ENCODE measurements around the gene SLC10A3.

Gene SLC10A3

DNA sequence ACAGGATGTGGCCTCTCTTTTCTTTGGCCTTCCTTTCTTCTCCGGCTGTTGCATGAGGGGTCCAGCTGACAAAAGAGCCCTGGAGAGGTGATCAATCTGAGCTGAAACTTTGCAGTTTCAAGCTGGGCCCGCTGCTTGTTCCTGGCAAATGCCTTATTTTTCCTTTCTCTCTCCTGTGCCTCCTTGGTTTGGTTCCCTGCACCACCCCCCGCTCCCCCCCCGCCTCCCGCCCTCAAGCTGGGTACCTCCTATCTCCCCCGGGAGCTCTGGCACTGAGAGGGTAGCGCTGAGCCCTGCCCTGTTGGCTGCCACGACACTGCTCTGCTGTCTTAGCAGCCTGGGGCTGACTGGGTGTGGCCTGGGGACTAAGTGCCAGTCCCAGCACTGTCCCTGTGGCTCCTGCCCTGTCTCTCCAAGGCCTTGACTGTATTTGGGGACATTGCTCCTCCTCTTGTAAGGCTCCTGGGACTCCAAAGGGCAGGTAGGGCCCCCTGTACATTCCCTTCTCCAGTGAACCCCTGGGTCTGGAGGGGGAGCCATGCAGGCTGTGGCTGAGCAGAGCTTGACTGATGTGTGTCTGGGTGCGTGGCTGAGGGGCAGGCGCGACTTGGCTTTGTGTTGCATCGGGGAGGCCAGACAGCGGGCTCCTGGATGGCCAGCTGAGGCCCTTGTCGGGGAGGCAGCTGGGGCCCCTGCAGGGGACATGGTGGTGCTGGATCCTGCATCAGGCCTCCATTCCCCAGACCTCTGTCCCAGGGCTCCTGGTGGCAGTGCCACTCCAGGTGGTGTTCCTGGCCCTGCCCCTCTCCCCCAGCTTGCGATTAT is 31.3 kb downstream of the SLC10A3 start (continued):
- TF ChIP-seq SETDB1 (IDR thresholded peaks at IDR 0.05; ENCODE audit: insufficient read length, low read length) (no peak), SCRT1 (tag by site-specific recombination; IDR thresholded peaks at IDR 0.05; ENCODE audit: borderline replicate concordance) (0 out of 2 replicates have a peak, but pooled peaks have one; percentile 1), ZNF132 (tag by site-specific recombination; IDR thresholded peaks at IDR 0.05; ENCODE audit: borderline replicate concordance) (no peak), ZNF560 (tag by site-specific recombination; IDR thresholded peaks at IDR 0.05; ENCODE audit: borderline replicate concordance) (no peak), ZNF114 (tag by site-specific recombination; IDR thresholded peaks at IDR 0.05) (no peak), FEZF1 (tag by site-specific recombination; IDR thresholded peaks at IDR 0.05) (no peak), ZSCAN16 (tag by site-specific recombination; IDR thresholded peaks at IDR 0.05) (no peak), HOXA7 (CRISPR knock-in tag; IDR thresholded peaks at IDR 0.05; ENCODE audit: borderline replicate concordance) (no peak), ZNF248 (tag by site-specific recombination; IDR thresholded peaks at IDR 0.05) (no peak)
- TF ChIP-seq, protein P1, sequence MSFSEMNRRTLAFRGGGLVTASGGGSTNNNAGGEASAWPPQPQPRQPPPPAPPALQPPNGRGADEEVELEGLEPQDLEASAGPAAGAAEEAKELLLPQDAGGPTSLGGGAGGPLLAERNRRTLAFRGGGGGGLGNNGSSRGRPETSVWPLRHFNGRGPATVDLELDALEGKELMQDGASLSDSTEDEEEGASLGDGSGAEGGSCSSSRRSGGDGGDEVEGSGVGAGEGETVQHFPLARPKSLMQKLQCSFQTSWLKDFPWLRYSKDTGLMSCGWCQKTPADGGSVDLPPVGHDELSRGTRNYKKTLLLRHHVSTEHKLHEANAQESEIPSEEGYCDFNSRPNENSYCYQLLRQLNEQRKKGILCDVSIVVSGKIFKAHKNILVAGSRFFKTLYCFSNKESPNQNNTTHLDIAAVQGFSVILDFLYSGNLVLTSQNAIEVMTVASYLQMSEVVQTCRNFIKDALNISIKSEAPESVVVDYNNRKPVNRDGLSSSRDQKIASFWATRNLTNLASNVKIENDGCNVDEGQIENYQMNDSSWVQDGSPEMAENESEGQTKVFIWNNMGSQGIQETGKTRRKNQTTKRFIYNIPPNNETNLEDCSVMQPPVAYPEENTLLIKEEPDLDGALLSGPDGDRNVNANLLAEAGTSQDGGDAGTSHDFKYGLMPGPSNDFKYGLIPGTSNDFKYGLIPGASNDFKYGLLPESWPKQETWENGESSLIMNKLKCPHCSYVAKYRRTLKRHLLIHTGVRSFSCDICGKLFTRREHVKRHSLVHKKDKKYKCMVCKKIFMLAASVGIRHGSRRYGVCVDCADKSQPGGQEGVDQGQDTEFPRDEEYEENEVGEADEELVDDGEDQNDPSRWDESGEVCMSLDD (tag by site-specific recombination; IDR thresholded peaks at IDR 0.05), result no peak

DNA sequence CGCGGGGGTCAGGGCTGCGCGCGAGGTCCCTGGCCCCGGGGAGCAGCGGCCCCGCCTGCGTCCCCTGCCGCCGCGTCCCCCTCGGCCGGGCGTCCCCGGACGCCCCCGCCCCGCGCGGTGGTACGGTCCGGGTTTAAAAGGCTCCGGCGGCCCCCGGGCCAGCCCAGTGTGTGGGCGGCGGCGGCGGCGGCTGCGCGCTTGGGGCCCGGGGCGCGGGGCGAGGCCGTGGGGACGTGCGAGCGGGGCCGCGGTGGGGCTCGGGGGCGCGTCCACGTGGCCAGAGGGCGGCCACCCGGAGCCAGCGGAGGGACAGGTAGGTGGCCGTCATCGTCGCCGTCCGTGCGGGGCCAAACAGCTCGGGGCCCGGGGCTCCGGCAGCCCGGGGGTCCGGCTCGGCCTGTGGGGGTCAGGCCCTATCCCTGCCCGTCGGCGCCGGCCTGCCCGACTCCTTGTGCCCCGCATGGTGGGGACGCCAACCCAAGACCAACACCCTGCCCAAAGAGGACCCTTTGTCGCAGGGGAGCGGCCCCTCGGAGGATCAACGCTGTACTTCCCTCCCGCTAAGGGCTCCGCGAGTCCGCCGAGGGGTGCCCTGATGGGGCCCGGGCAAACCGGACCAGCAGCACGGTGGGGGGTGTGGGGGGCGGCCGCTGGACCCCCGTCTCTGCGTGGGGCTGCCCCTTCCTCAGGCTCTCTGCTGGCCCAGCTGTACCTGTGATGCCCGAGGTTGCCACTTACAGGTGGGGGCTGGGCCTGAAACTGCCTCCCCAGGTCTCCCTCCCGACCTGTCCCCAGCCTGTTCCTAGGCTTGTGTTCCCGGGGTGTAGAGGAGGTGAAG is 32.1 kb downstream of the SLC10A3 start, which contains the start of gene PLXNA3:
TSS of gene PLXNA3 (plus strand) at position 166 of the 838 bp plus-strand sequence. CDS start 1,903 bp downstream, outside the sequence.
- ChIA-PET POLR2A (interaction anchor here (0.6 to 2.8 kb wide), 16 partner anchors 13 to 88 kb away, joined by 3 to 15 read pairs (median 4); partner anchors contain the start of genes LAGE3, RPL10, SLC10A3 and UBL4A), CTCF (no interaction called here)
- peak within 1 kb of the TSS; percentile 70 for H3K4me3 ChIP-seq (ENCODE audit: low read depth, low read length)
- H3K4me1 ChIP-seq (ENCODE audit: control insufficient read depth, insufficient read depth, low read length), result no peaks in the 10 kb centered on the region
- no peaks in the 10 kb centered on the region for H3K9me3 ChIP-seq (ENCODE audit: control insufficient read depth, insufficient read depth, low read depth, low read length)
- peaks cover 0 to 33% of the 10 kb centered on the region in 2 experiments; a peak in 2 of 3 replicates for H3K36me3 ChIP-seq (ENCODE audit: control insufficient read depth in 2 of 2, insufficient read depth in 1 of 2, low read length in 2 of 2)
- peak within 1 kb of the TSS; percentile 75 for H3K27ac ChIP-seq (ENCODE audit: extremely low read depth, low read depth, low read length)
- TF ChIP-seq GLIS2 (tag by site-specific recombination; IDR thresholded peaks at IDR 0.05) (peak; percentile 93), ZFP41 (tag by site-specific recombination; IDR thresholded peaks at IDR 0.05; ENCODE audit: borderline replicate concordance) (no peak), ZBTB48 (tag by site-specific recombination; IDR thresholded peaks at IDR 0.05) (peak; percentile 61; the same call in 1 of the 2 replicates), ZNF266 (tag by site-specific recombination; IDR thresholded peaks at IDR 0.05; ENCODE audit: low read depth) (no peak), HOXD13 (CRISPR knock-in tag; IDR thresholded peaks at IDR 0.05; ENCODE audit: borderline replicate concordance) (no peak), ZNF175 (tag by site-specific recombination; IDR thresholded peaks at IDR 0.05) (no peak), ZBTB8A (tag by site-specific recombination; IDR thresholded peaks at IDR 0.05) (0 out of 2 replicates have a peak, but pooled peaks have one; percentile 11), GLIS1 (tag by site-specific recombination; IDR thresholded peaks at IDR 0.05) (peak; percentile 52; the same call in 1 of the 2 replicates), SCRT2 (tag by site-specific recombination; IDR thresholded peaks at IDR 0.05) (peak; percentile 90), ZNF223 (tag by site-specific recombination; IDR thresholded peaks at IDR 0.05) (no peak), ZBTB7A (tag by site-specific recombination; IDR thresholded peaks at IDR 0.05; ENCODE audit: low read depth) (0 out of 2 replicates have a peak, but pooled peaks have one; percentile 26), ZIC2 (tag by site-specific recombination; IDR thresholded peaks at IDR 0.05) (peak; percentile 34; the same call in 1 of the 2 replicates)
- TF ChIP-seq, protein P1 (tag by site-specific recombination; IDR thresholded peaks at IDR 0.05), result peak; percentile 78; the same call in 1 of the 2 replicates
- TF ChIP-seq, protein P2, sequence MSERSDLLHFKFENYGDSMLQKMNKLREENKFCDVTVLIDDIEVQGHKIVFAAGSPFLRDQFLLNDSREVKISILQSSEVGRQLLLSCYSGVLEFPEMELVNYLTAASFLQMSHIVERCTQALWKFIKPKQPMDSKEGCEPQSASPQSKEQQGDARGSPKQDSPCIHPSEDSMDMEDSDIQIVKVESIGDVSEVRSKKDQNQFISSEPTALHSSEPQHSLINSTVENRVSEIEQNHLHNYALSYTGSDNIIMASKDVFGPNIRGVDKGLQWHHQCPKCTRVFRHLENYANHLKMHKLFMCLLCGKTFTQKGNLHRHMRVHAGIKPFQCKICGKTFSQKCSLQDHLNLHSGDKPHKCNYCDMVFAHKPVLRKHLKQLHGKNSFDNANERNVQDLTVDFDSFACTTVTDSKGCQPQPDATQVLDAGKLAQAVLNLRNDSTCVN (tag by site-specific recombination; optimal IDR thresholded peaks at IDR 0.05), result peak; percentile 31
- TF ChIP-seq, protein P3, sequence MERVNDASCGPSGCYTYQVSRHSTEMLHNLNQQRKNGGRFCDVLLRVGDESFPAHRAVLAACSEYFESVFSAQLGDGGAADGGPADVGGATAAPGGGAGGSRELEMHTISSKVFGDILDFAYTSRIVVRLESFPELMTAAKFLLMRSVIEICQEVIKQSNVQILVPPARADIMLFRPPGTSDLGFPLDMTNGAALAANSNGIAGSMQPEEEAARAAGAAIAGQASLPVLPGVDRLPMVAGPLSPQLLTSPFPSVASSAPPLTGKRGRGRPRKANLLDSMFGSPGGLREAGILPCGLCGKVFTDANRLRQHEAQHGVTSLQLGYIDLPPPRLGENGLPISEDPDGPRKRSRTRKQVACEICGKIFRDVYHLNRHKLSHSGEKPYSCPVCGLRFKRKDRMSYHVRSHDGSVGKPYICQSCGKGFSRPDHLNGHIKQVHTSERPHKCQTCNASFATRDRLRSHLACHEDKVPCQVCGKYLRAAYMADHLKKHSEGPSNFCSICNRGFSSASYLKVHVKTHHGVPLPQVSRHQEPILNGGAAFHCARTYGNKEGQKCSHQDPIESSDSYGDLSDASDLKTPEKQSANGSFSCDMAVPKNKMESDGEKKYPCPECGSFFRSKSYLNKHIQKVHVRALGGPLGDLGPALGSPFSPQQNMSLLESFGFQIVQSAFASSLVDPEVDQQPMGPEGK (tag by site-specific recombination; IDR thresholded peaks at IDR 0.05), result peak; percentile 74

Measured in HEK293 (cell line).